Pancreas (tissue), 10 donors: ENCODE results near the gene HEXIM2. TPM values are rescaled to one million over a fixed set of nuclear protein-coding genes. Genes with fewer than 3 reads are reported as not detected.

Source experiments
- ATAC-seq, 4 donors: fragments of 200-7000 bp; cut with Tn5 transposase; one replicate each; pipeline versions ENCODE4 v1.8.0 to v1.9.1; 2020; ENCODE audit warnings: mild to moderate bottlenecking in 4 of 4, moderate library complexity in 4 of 4
- DNase-seq, 6 donors: peaks; one replicate each; pipeline ENCODE4 v3.0.0-alpha.2; 2020
- FAIRE-seq: peaks from 2 replicates; lab custom pipeline; 2012; peaks lifted over from hg19 to GRCh38; lab: Jason Lieb, UNC
- H3K27ac ChIP-seq, 4 donors: fragments of 200-600 bp; sonication (generic); 1 replicate in 3 of 4; 2 replicates in 1 of 4; pipeline versions ENCODE4 v1.5.0 to v1.8.0; 2020
- H3K27me3 ChIP-seq, 4 donors: fragments of 200-600 bp; one replicate each; pipeline ENCODE4 v1.8.0; 2021
- H3K36me3 ChIP-seq, 3 donors: fragments of 200-600 bp; sonication (generic) in 1 of 3; one replicate each; pipeline versions ENCODE4 v1.5.0 to v1.8.0; 2020 to 2021
- H3K4me1 ChIP-seq, 3 donors: fragments of 200-600 bp; one replicate each; pipeline ENCODE4 v1.8.0; 2021
- H3K4me3 ChIP-seq, 4 donors: fragments of 200-600 bp; sonication (generic) in 2 of 4; one replicate each; pipeline versions ENCODE4 v1.5.0 to v1.8.0; 2020 to 2021
- H3K9me3 ChIP-seq, 4 donors: fragments of 200-600 bp; one replicate each; pipeline ENCODE4 v1.8.0; 2021
- WGBS, 2 donors: extraction: QIAGEN DNeasy Blood & Tissue Kit; methylation state at CpG; one replicate each; pipeline ENCODE4 v1.1.7; 2013; 5-methylcytosine and 5-hydroxymethylcytosine counted together
- intact Hi-C, 3 donors: fragments of 100-400 bp; cut with DNase I; formaldehyde crosslinking; loops; one replicate each; pipeline versions ENCODE4 v1.11.1 to v1.14.2; 2022
- polyA plus RNA-seq, 2 donors: library from polyadenylated mRNA; stranded (reverse); fragments of 200-250 nt; gene quantifications; one replicate each; pipeline ENCODE4 v1.2.3, GENCODE V29; 2013
- total RNA-seq, 6 donors: library from RNA; stranded (reverse); fragmentation: NEBNext Ultra II Directional in 4 of 6; extraction: Animal tissue kit (Norgen Biotek cat#: 25700) in 4 of 6; gene quantifications; one replicate each; pipeline versions ENCODE4 v1.2.1 to v1.2.4, GENCODE V29; 2021 to 2023
- TF ChIP-seq, protein P1 (sequence below), 4 donors: fragments of 200-600 bp; sonication (generic) in 3 of 4; IDR thresholded peaks; one replicate each; pipeline versions ENCODE4 v1.5.0 to v1.8.0; 2021; ENCODE audit warnings: antibody characterized with exemption in 4 of 4
- donor health status: healthy with polysubstance abuse.
- donor health status: DM: no; HTN: no; CAD: no; lungs with moderate emphysema.
- donor health status: DM: no; HTN: no; CAD: no.
- donor health status: control.
- donor health status: control.
- donor health status: Bipolar disorder and iron deficiency.
- donor health status: DM: yes; HTN: yes; CAD: no.
- donor health status: DM: no; HTN: no; CAD: no.
- donor health status: DM: no; HTN: no; CAD: no.
- donor health status: DM: yes; HTN: yes; CAD: no.

The HEXIM2 gene
- total and polyA plus RNA-seq, 8 donors: 4.0 to 10.9 (median 6.7) TPM

DNA sequence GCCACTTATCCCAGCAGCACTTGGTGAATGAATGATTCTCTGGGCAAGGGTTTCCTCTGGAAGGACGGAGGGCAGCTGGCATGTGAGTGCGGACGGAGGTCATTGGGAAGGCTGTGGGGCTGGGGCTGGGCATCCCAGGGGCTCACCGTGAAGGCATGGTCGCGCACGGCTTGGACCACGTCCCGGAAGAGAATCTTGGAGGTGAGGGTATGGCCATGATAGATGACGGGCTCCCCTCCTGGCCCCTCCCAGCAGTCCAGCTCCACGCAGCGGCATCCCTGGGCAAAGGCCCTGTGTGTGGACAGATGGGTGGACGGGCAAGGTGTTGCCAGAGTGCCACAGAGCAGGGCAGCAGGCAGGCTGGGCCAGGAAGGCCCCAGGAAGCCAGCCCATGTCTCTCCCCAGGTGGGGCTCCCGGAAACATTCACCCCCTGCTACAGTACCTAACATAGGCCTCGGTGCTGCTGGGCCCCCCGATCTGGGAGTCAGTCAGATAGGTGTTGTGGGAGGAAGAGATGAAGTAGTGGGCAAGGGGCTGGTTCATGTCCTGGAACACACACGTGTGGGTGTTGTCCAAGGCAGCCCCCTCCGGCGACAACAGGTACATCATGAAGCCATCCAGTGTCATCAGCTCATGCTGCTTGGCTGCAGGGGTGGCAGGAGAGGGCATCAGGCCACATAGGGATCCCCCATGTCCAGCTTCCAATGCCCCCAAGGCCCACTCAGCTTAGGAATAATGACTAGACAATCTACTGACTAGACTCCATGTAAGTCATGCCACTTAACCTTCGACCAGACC lies 43.6 kb upstream of the HEXIM2 start:
- Histone ChIP-seq H3K4me3 (no peak overlapping the region), H3K4me1 (no peaks in the 10 kb centered on the region), H3K36me3 (no peaks in the 10 kb centered on the region), H3K27ac (no peak overlapping the region), H3K9me3 (no peaks in the 10 kb centered on the region), H3K27me3 (no peaks in the 10 kb centered on the region)
- TF ChIP-seq, protein P1, sequence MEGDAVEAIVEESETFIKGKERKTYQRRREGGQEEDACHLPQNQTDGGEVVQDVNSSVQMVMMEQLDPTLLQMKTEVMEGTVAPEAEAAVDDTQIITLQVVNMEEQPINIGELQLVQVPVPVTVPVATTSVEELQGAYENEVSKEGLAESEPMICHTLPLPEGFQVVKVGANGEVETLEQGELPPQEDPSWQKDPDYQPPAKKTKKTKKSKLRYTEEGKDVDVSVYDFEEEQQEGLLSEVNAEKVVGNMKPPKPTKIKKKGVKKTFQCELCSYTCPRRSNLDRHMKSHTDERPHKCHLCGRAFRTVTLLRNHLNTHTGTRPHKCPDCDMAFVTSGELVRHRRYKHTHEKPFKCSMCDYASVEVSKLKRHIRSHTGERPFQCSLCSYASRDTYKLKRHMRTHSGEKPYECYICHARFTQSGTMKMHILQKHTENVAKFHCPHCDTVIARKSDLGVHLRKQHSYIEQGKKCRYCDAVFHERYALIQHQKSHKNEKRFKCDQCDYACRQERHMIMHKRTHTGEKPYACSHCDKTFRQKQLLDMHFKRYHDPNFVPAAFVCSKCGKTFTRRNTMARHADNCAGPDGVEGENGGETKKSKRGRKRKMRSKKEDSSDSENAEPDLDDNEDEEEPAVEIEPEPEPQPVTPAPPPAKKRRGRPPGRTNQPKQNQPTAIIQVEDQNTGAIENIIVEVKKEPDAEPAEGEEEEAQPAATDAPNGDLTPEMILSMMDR (IDR thresholded peaks at IDR 0.05): no peak
- no peak for ATAC-seq
- intact Hi-C loops: loop anchor here in 1 of 3 donors (10.0 kb wide), 2 partner anchors 193 to 343 kb away; no protein-coding TSS in a partner anchor
- no peak for DNase-seq
- FAIRE-seq: no peak
- 87 to 93% methylated on average over 20 of the region's 20 CpGs for WGBS, 2 donors

DNA sequence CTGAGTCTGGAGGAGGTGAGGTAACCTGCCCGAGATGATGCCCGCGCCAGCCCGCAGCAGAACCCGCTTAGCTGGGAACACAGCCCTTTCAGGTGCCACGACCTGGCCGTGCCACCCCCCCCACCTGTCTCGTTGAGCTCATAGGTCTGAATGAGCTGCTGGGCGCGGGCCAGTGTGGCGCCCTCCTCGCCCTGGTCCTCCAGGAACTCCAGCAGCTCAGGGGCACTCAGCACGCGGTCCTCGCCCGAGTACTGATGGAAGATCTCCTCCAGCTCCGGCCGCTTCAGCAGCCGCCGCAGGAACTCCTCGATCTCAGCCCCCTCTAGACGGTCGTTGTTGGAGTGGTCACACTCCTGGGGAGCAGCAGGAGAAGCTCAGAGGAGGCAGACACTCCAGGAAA lies 43.0 kb upstream of the HEXIM2 start:
- FAIRE-seq: no peak
- Histone ChIP-seq H3K9me3 (no peaks in the 10 kb centered on the region), H3K4me1 (no peaks in the 10 kb centered on the region), H3K4me3 (no peak overlapping the region), H3K36me3 (no peaks in the 10 kb centered on the region), H3K27me3 (no peaks in the 10 kb centered on the region), H3K27ac (no peak overlapping the region)
- no peak for DNase-seq
- TF ChIP-seq, protein P1 (IDR thresholded peaks at IDR 0.05): no peak
- WGBS, 2 donors: 85 to 90% methylated on average over 22 to 23 of the region's 23 CpGs
- no peak for ATAC-seq
- intact Hi-C loops: loop anchor here in 1 of 3 donors (10.0 kb wide), 2 partner anchors 194 to 344 kb away; no protein-coding TSS in a partner anchor

DNA sequence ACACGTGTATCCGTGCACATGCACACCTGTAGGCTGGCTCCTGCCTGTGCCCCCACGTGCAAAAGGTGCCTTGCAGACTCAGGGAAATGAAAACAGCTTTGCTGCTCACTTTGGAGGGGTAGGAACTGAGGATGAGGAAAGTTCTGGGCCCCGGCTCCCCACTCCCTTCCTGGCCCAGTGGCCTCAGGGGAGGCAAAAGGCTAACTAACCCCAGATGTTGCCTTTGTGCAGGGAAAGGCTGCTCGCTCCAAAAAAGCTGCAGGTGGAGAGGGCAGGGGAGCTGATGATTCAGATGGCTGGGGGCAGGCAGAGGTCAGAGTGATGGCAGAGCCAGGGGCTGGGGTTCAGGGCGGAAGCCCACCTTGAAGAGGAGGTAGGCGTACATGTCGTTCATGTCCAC lies 41.7 kb upstream of the HEXIM2 start:
- no peak overlapping the region for H3K27ac ChIP-seq
- H3K4me1 ChIP-seq: no peaks in the 10 kb centered on the region
- FAIRE-seq (no peak), ATAC-seq (no peak), DNase-seq (no peak)
- TF ChIP-seq, protein P1 (IDR thresholded peaks at IDR 0.05): no peak
- intact Hi-C loops: loop anchor here in 1 of 3 donors (10.0 kb wide), 2 partner anchors 195 to 345 kb away; no protein-coding TSS in a partner anchor
- H3K27me3 ChIP-seq: no peaks in the 10 kb centered on the region
- H3K9me3 ChIP-seq: no peaks in the 10 kb centered on the region
- H3K4me3 ChIP-seq: no peak overlapping the region
- H3K36me3 ChIP-seq: no peaks in the 10 kb centered on the region
- WGBS, 2 donors: 84 to 90% methylated on average over 8 of the region's 8 CpGs

DNA sequence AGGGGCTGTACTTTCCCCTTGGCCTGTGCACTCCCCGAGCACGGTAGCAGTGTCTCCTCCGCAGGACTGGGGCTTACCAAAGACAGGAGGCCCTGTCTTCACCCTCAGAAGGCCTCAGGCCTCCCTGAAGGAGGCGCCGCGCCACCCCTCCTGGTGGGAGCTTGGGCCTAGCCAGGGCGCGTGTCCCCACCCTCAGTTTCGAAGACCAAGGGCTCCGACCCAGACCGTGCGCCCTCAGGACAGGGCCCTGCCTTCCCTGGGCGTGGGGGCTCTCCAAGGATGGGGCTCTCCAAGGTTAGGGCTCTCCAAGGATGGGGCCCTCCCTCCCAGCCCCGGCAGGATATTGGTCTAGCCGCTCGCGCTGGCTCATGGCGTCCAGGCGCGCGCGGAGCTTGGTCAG lies 41.1 kb upstream of the HEXIM2 start:
- intact Hi-C loops: no loop called here
- FAIRE-seq (no peak), ATAC-seq (no peak), DNase-seq (no peak)
- H3K27ac ChIP-seq: no peak overlapping the region
- WGBS, 2 donors: 85 to 89% methylated on average over 20 to 22 of the region's 22 CpGs
- H3K4me1 ChIP-seq: no peaks in the 10 kb centered on the region
- no peaks in the 10 kb centered on the region for H3K27me3 ChIP-seq
- H3K36me3 ChIP-seq: no peaks in the 10 kb centered on the region
- TF ChIP-seq, protein P1 (IDR thresholded peaks at IDR 0.05): no peak
- H3K4me3 ChIP-seq: no peak overlapping the region
- no peaks in the 10 kb centered on the region for H3K9me3 ChIP-seq

DNA sequence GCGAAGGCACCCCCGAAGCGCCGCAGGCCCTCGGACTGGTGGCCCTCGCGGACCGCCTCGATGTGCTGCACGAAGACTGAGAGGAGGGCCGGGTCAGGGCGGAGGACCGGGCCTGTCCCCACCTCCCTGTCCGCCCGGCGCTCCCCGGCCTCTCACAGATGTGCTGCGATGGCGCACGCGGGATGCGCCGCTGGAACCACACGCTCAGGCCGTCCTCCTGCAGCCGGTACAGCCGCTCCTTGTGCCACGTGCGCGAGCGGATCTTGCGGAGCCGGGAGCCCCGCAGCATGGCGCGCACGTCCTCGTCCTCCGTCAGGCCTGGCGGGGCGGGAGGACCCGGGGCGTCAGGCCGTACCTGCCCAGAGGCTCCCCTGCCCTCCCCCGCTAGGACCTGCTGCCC lies 40.6 kb upstream of the HEXIM2 start:
- Histone ChIP-seq H3K9me3 (no peaks in the 10 kb centered on the region), H3K36me3 (no peaks in the 10 kb centered on the region), H3K4me3 (no peak overlapping the region), H3K27me3 (no peaks in the 10 kb centered on the region), H3K27ac (no peak overlapping the region), H3K4me1 (no peaks in the 10 kb centered on the region)
- intact Hi-C loops: no loop called here
- TF ChIP-seq, protein P1 (IDR thresholded peaks at IDR 0.05): no peak
- DNase-seq (no peak), FAIRE-seq (no peak), ATAC-seq (no peak)
- 82 to 86% methylated on average over 37 to 45 of the region's 45 CpGs for WGBS, 2 donors
